GM19240 (cell line): ENCODE measurements around the gene EXOC1L.
"Not testable (repeated sequence)": the region's sequence is repeated elsewhere in the genome, so short reads cannot be mapped to it uniquely, and the experiment has no call there.

Source experiments
- DNase-seq: peaks from one replicate; pipeline ENCODE4 v3.0.0; 2011; ENCODE audit warnings: low spot score; ENCODE audit not compliant: insufficient read length

Gene EXOC1L

DNA sequence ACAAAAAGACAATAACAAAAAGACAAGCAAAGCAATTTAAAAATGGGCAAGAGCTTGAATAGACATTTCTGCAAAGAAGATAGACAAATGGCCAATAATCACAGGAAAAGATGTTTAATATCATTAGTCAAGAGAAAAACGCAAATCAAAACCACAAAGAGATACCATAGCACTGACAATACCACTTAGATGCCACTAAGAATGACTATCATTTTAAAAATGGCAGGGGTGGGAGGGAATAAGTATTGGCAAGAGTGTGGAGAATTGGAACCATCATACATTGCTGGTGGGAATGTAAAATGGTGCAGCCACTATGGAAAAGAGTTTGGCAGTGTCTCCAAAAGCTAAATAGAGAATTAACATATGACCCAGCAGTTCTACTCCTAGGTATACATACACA lies 18.8 kb downstream of the EXOC1L start:
- no peak for DNase-seq

DNA sequence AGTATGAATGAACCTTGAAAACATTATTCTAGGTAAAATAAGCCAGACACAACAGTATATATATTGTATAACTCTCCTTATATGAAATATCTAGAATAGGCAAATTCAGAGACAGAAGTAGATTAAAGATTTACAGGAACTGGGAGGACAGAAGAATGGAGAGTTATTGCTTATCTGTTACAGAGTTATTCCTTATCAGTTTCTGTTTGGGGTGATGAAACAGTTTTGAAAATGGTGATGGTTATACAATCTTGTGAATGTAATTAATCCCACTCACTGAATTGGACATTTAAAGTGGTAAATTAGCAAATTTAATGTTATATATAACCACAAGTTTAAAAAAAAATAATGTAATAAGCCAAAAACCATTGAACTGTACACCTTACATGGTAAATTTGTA lies 19.4 kb downstream of the EXOC1L start:
- DNase-seq: no peak

DNA sequence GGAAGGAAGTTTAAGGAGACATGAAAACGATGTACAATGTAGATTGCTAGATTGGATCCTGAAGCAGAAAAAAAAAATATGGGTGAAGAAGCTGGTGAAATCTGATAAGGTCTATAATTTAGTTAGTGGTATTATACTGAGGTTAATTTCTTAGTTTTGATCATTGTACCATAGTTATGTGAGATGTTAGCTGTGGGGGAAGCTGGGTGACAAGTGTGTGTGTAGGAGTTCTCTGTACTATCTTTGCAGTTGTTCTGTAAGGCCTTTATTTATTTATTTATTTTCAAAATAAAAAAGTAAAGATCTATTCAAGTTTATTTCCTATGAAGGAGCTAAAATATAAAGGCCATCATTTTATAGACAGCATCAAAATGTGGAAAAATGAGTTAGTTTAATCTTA lies 21.4 kb downstream of the EXOC1L start:
- DNase-seq: no peak

DNA sequence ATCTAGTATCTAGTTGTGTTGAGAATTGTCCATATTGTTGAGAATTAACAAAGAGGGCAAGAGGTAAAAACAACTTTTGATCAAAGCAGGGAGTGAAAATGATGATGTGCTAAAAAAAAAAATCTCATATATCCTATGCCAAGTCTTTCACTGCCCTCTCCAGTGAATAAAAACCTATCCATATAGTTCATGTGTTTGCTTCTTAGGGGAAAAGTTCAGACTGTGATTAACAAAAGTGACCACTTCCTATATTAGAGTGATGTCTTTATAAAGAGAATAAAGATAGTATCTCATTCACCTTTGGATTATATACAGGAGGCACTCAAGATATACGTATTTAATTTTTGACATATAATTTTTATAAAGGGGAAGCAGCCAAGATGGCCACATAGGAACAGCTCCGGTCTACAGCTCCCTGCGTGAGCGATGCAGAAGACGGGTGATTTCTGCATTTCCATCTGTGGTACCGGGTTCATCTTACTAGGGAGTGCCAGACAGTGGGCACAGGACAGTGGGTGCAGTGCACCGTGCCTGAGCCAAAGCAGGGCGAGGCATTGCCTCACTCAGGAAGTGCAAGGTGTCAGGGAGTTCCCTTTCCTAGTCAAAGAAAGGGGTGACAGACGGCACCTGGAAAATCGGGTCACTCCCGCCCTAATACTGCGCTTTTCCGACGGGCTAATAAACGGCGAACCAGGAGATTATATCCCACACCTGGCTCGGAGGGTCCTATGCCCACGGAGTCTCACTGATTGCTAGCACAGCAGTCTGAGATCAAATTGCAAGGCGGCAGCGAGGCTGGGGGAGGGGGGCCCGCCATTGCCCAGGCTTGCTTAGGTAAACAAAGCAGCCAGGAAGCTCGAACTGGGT lies 22.0 kb downstream of the EXOC1L start:
- DNase-seq: not testable (repeated sequence)

DNA sequence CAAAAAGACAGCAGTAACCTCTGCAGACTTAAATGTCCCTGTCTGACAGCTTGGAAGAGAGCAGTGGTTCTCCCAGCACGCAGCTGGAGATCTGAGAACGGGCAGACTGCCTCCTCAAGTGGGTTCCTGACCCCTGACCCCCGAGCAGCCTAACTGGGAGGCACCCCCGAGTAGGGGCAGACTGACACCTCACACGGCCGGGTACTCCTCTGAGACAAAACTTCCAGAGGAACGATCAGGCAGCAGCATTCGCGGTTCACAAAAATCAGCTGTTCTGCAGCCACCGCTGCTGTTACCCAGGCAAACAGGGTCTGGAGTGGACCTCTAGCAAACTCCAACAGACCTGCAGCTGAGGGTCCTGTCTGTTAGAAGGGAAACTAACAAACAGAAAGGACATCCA lies 22.7 kb downstream of the EXOC1L start:
- not testable (repeated sequence) for DNase-seq

DNA sequence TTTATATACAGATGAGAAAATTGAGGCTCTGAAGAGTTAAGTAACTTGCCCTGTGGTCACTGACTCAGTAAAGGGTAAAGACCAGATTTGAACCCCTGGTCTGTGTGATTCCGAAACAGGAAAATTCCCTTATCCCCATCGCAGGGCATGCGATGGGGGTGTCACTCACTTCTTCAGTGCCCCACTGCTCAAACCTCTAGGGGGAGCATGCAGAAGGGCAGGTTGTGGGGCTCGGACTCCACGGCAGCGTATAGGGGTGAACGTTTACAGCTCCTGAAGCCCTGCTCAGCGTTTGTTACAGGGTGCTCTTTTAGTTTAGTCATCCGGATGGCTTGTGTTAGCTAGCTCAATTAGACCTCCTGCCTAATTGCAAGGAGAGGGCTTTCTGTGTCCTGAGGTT lies 30.1 kb downstream of the EXOC1L start:
- no peak for DNase-seq

DNA sequence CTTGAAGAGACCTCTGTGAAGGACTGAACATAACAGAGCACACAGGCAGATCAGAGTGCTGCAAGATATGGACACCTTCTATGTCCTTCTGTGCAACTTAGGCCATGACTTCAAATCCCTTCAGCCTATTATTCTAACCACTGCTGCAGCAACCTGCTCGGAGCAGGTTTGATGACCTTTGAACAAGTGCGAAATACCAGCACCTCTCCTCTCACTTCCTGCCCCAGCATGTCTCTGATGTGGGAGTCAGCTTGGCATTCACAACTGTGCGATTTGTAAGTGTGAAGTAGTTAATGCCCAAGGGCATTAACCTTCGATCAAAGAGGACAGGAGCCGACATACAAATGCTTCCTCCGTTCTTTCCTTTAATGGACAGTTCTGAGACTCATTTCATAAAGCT lies 32.3 kb downstream of the EXOC1L start:
- no peak for DNase-seq

DNA sequence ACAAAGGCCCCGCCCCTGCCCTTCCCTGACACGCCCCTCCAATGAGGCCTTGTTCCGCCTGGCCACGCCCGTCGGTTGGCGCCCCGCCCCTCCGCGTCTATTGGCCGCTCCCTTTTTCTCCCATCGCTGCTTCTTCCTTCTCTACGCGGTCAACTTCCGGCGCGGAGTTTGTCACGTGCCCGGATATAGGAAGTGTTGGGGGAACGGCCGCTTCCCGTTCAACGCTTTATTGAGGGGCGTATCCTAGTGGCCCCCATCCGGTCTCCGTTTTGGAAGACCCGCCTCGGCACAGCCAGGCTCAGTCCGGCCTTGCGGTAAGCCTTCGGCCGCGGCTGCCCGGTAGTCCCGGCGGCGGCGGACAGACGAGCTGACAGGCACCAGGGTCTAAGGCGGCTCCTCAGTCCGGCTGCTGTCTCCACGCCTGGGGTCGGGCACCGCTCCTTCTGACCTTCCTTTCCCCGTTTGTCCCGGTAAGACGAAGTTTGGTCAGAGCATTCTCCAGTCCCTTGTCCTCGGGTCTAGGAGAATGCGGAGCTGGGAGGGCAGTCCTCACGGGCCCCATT lies 34.0 kb downstream of the EXOC1L start, which contains the start of gene EXOC1:
TSS of gene EXOC1 (plus strand) at position 165 of the 563 bp plus-strand sequence. CDS start 4,676 bp downstream, outside the sequence.
- DNase-seq: peak; percentile 52

DNA sequence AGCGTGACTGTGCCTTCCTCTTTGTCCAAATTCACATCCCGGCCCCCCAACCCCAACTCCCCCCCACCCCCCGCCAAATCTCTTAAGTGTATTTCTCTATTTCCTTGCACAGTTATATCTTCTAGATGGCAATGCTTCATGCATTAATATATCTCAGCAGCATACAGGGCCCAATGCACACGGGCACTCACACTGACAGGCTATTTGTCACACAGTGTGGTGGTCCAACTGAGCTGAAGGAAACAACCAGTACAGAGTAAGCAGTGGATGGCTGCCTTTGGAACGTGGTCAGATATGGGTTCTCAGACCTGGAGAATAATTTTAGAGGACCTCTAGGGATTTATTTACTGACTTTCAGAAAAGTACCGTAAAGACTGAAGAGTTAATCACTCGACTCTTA lies 34.5 kb downstream of the EXOC1L start:
- DNase-seq: no peak

DNA sequence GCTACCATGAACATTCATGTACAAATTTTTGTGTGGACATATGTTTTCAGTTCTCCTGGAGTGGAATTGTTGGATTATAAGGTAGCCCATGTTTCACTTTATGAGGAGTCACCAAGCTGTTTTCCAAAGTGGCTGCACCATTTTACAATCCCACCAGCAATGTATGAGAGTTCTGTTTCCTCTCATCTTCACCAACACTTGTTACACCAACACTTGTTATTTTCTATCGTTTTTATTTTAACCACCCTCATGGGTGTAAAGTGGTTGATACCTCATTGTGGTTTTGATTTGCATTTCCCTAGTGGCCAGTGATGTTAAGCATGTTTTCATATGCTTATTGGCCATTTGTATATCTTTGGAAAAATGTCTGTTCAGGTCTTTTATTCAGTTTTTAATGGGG lies 38.0 kb downstream of the EXOC1L start:
- no peak for DNase-seq

DNA sequence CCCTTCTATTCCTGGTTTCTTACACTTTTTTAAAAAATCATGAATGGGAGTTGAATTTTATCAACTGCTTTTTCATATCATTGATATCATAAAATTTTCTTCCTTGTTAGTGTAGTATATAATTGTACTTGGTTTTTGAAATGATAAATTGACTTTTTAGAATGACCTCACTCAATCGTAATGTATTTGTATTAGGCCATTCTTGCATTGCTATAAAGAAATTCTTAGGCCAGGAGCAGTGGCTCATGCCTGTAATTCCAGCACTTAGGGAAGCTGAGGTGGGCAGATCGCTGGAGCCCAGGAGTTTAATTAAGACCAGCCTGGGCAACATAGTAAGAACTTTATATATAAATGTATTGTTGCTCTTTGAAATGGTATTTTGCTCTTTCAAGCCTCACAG lies 40.1 kb downstream of the EXOC1L start:
- DNase-seq: no peak

DNA sequence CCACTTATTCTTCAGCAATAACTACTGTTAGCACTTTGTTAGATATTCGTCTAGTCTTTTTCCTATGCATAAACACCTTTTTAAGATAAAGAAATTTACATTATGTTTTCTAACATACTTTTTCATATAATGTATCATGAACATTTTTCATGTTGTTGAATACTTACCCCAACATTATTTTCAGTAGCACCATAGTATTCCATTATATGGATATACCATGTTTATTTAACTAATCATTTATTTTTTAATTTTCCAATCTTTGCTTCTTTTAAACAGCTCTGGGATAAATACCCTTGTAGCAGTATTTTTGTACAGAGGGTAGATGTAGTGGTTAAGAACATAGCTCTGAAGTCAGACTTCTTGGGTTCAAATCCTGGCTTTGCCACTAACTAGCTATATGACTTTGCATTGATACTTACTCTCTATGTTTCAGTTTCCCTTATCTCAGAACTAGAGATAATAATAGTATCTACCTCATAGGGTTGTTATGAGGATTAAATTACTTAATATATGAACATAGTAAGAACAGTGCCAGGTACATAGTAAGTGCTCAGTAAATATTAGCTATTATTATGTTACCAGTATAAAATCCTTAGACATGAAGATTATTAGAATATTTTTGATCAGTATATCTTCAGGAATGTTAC lies 45.1 kb downstream of the EXOC1L start:
- no peak for DNase-seq

DNA sequence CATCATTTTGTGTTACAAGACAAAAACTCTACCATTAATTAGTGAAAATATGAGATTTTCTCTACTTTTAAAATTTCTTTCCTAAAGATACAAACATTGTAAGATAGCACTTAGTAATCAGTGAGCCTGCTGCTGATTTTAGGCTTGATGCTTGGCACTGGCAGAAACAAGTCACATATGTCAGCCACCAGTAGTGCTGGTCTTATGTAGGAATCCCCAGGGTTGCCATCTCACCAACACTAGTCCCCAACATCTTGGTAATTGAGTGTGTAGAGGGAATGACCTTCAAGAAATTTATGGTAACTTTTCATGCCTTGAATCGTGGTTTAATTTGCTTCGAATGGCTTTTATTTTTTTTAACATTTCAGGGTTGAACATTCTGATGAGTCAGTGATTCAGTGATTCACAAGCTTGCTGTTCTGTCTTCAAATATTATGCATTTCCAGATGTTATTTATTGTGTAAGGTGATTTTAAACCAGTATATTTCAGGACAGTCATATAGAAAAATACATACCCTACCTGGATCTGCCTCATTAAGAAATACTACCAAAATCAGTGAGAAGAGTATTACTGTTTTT lies 45.7 kb downstream of the EXOC1L start:
- no peak for DNase-seq

DNA sequence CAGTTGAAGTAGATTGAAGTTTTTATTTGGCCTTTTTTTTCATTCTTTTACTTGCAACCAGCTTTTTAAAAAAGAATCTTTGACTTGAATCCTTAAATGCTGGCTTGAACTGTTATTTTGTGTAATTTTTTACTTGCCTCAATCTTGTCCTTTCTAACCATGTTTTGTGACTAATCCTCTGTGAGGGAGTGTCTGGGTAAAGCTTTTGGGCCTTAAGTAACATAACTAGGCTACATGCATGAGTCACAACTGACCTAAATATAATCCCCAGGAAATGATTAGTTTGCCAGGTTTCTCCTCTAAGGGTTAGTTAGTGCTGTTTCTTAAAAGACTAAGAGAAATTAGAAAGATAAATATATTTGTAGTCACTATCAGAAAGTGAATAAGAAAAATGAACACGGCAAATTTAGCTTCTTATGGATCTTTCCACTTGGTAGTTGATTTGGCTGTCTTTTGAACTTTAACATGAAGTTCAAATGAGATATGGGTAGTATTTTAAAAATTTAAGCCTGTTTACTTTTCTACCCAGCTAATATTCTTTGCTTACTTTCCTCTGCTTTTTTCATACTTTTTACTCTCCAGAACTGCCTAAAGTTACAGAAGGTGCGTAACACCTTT lies 46.8 kb downstream of the EXOC1L start:
- DNase-seq: no peak

DNA sequence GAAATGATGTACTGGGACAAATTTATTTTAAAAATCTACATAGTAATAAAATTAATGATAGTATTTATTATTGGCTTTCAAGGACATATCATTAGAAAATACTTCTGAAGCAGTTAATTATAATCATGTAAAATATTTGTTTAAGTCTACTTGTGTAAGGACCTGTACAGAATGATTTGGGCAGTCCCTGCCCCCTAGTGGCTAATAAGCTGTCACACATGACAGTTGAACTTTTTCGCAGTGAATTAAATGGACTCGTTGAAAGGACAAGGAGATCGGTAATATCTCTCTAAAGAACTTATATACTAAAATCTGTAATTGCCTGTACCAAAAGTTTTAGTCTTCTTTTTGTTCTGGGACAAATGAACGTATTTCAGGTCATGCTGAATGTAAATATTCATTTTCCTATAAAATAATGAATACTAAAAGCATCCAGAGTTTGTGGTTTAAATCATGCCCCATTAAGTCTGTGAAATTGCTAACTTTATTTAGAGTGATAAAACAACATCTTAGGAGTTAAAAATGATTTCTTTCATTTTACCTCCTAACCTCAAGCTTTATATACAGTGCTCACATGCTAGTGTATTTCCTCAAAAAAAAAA lies 47.5 kb downstream of the EXOC1L start:
- no peak for DNase-seq

DNA sequence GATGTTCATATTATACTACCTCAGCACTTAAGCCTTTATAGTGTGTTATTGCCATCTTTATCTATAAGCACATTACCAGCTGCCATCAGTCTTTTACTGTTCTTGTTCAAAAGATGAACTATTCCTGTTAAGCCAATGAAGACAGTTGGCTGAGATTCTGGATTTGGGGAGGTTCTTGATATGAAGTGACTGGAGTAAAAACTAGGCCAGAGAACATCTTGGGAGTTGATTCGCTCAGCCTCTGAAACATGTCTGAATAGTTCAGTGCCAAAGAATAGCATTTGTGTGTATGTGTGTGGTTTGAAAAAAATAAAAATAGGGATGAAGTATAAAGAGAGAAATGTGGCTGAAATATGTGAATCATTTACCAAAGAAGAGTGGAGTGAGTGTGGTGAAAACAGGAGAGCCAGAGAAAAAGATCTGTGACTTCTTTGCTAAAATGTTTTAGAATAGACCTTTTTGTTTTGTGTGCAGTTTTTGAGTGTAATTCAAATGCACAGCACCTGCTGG lies 49.0 kb downstream of the EXOC1L start:
- no peak for DNase-seq

DNA sequence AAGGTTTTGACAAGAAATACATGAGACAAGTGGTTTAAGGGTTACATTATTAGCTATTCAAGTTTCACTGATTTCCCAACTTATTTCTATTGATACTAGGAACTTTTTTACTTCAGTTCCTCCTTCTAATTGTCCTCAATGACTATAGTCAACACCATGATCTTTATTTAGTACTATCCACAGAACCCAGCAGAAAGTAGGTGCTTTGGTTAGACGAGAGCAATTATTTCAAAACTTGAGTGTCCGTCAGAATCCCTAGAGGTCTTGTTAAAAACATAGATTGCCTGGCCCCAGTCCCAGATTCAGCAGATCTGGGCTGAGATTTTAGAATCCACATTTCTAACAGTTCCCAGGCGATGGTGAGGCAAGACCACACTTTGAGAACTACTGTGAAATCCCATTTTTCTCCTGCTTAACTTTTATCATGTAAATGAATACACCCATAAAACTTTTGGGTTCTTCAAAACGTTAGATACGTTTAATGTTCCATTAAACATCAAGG lies 51.8 kb downstream of the EXOC1L start:
- DNase-seq: no peak

DNA sequence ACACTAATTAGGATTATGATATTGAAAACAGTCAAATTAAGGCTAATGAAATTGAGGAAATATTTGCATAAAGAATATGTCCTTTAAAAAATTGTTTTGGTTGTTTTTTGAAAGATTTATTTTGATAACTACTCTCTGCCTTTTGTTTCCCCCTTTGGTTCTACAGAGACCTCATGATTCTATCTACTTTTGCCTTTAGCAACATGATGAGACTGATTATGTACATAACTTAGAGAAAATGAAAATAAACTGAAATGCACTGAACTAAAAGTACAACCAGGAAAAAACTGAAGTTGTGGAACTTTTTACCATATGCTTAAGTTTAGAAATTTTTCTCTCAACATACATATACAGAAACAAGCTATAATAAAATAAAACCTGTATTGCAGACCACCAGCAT lies 55.2 kb downstream of the EXOC1L start:
- DNase-seq: no peak

DNA sequence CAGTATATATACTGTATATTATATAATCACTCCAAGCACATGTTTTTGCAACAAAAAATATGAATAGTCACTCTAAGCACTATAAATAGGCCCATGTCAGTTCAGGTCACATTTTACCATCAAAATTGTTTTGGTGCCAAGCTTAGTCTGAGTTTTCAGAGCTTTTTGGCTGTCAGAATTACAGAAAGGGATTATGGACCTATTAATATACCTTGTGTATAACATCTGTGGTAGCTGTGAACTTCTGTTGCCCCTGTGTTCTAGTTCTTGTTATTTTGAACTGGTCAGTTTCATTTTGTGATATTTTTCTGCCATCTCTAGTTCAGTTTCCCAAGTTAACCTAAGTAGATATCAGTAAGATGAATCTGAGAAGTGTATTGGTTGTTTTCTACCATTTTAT lies 56.8 kb downstream of the EXOC1L start:
- no peak for DNase-seq

DNA sequence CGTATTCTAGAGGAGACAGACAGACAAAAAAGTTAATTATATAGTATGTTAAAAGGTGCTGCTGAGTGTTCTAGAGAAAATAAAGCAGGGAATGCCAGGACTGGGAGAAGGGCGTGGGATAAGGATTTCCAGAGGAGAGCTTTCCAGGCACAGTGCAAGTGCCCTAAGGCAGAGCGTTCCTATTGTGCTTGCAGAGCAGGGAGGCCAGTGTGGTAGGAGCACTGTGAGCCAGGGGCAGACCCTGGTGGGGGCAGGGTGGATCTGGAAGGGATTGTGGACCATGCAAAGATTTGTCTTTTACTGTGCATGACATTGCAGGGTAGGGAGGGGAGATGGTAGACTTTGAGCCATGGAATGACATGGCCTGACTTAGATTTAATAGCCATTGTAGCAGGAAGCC lies 59.6 kb downstream of the EXOC1L start:
- DNase-seq: no peak
